ACHN (cell line): ENCODE measurements around the gene CYP4F11.
"Not testable (repeated sequence)": the region's sequence is repeated elsewhere in the genome, so short reads cannot be mapped to it uniquely, and the experiment has no call there.

ENCODE experiments used
- DNase-seq: peaks from one replicate; pipeline ENCODE4 v3.0.0-alpha.2; 2015
- in situ Hi-C: cut with HindIII; loops from 2 replicates; pipeline ENCODE4 v1.10.0; 2017; ENCODE audit warnings: low sequenced_read_pairs, low pct_ligation_motif_present, low pct_unique_long_range_greater_than_20kb

CYP4F11 gene, protein sequence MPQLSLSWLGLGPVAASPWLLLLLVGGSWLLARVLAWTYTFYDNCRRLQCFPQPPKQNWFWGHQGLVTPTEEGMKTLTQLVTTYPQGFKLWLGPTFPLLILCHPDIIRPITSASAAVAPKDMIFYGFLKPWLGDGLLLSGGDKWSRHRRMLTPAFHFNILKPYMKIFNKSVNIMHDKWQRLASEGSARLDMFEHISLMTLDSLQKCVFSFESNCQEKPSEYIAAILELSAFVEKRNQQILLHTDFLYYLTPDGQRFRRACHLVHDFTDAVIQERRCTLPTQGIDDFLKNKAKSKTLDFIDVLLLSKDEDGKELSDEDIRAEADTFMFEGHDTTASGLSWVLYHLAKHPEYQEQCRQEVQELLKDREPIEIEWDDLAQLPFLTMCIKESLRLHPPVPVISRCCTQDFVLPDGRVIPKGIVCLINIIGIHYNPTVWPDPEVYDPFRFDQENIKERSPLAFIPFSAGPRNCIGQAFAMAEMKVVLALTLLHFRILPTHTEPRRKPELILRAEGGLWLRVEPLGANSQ

DNA sequence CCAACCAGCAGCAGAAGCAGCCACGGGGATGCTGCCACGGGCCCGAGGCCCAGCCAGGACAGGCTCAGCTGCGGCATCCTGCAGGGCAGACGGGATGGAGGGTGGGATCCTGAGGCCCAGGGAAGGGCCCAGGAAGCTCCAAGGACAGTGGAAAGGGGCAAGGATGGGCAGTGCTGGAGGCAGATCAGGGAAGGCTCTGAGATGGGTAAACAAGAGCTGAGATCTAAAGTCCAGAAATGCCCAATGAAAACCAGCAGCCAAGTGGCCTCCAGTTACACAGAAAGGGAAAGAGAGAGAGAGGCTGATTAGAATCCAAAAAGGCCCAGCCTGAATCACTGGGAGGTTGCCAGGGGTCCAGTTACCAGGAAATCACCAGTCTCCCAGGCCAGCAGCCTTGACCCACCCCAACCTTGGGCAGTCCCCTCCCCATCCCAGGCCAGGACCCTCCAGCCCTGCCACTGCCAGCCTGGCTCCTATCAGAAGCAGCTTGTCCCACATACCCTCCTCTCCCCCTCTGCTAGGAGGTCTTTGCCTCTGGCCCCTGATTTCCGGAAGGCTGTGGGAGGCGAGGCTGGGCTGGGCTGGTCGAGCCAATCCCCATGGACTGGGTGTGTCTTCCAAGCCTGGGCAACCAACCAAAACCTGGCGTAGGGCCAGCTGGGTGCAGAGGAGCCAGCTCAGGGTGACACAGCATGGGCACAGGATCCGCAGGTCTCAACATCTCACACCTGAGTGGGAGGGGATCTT, at the start of gene CYP4F11:
Gene CYP4F11 (minus strand): TSS at position 198 of the 747 bp plus-strand sequence. CDS start 121 bp downstream, at position 77.
- in situ Hi-C loops = no loop called here
- DNase-seq = no peak

DNA sequence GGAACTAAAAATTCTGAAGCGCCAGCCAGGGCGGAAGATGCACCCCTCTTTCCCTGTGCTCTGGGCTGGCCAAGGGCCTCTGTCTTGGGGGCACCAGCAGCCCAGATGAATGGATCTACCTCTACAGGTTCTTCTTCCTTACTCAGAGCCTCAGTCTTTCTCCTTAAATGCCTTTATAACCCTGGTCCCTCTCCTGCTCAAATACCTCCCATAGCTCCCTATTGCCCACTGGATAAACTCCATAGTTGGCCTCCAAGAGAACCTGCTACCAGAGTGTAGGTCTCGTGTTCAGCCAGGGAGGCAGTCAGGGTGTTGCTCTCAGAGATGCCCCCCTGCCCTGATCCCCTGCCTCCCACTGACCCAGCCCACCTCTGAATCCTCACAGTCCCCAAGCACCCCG, 45.0 kb upstream of the CYP4F11 start:
- in situ Hi-C loops = no loop called here
- DNase-seq = no peak

- no peak for DNase-seq
- in situ Hi-C loops = no loop called here
These were observed 43.4 kb upstream of the CYP4F11 start for GRCh38 chr19:15977690-15978089.

GRCh38 chr19:15976836-15977689, 42.7 kb upstream of the CYP4F11 start:
- DNase-seq = no peak
- in situ Hi-C loops = no loop called here

GRCh38 chr19:15974856-15975255, 40.5 kb upstream of the CYP4F11 start:
- in situ Hi-C loops = no loop called here
- DNase-seq = no peak

DNA sequence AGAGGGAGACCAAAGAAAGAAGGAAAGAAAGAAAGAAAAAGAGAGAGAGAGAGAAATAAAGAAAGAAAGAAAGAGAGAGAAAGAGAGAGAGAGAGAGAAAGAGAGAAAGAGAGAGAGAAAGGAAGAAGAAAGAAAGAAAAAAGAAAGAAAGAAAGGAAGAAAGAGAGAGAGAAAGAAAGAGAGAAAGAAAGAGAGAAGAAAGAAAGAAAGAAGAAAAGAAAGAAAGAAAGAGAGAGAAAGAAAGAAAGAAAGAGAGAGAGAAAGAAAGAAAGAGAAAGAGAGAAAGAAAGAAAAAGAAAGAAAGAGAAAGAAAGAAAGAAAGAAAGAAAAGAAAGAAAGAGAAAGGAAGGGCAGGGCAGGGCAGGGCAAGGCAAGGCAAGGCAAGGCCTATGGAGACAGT, 37.7 kb upstream of the CYP4F11 start:
- DNase-seq, in situ Hi-C loops: not testable (repeated sequence)

DNA sequence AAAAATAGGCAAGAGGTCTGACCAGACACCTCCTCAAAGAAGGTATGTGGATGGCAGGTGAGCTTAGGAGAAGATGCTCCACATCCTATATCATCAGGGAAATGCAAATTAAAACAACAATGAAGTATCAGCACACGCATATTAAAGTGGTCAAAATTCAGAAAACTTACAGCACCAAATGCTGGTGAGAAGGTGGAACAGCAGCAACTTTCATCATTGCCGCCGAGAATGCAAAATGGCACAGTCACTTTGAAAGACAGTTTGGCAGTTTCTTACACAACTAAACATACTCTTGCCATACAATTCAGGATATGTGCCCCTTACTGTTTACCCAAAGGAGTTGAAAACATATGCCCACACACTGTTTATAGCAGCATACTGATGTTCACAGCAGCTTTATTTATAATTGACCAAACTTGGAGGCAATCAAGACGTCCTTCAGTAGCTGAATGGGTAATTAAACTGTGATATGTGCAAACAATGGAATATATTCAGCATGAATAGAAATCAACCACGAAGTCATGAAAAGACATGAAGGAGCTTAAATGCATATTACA, 37.0 kb upstream of the CYP4F11 start:
- DNase-seq = no peak
- in situ Hi-C loops = no loop called here

DNA sequence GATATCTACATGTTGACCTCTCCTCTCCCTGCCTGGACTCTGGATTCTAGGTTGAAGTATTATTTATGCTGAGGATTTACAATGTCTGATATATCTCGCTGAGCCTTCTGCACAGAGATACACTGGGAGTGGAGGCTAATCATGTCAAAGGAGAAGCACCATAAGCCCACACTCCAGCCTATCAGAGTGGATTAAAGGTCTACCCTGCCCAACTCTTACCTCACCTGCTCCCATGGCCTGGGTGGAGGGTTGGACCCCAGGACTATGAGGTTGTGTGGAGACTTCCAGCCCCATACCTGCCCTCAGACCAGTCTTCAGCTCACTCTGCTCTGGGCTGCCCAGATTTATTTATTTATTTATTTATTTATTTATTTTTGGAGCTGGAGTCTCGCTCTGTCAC, 29.9 kb upstream of the CYP4F11 start:
- in situ Hi-C loops = no loop called here

DNA sequence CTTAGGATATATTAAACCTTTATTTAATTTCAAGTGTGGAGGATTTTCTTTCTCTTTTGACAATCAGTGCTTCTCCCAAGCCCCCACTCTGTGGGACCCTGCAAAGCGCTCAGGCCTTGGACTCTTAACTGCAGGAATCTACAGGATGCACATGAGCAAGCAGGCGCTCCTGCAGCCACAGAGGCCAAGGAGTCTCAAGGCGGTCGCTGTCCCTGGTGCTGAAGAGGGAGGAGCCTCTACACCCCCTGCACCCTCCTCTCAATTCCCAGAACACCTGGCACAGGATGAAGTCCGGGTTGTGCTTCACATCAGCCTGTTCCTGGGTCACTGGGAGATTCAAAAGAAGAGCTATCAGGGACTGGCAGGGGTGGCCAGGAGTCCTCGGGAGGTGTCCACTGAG, 28.0 kb upstream of the CYP4F11 start:
- DNase-seq = no peak
- in situ Hi-C loops = no loop called here

More for the DNA sequence above, 29.9 kb upstream of the CYP4F11 start:
- DNase-seq = no peak

DNA sequence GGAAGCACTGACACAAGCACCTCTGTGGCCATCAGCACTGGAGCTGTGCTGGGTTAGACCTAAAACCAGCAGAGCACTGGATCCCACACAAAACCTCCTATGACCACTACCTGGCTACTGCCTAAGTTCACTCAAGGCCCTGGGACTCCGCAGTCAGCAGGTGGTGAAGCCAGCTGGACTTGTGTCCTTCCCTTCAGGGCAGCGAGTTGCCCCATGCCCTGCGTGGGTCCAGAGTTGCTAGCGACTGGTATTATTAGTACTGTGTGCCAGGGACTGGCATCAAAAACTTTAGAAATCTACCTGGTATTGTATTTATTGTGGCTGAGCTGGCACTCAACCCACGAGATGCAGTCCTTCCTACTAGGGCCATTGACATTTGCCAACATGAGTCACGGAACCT, 20.5 kb upstream of the CYP4F11 start:
- in situ Hi-C loops = no loop called here
- DNase-seq = no peak

DNA sequence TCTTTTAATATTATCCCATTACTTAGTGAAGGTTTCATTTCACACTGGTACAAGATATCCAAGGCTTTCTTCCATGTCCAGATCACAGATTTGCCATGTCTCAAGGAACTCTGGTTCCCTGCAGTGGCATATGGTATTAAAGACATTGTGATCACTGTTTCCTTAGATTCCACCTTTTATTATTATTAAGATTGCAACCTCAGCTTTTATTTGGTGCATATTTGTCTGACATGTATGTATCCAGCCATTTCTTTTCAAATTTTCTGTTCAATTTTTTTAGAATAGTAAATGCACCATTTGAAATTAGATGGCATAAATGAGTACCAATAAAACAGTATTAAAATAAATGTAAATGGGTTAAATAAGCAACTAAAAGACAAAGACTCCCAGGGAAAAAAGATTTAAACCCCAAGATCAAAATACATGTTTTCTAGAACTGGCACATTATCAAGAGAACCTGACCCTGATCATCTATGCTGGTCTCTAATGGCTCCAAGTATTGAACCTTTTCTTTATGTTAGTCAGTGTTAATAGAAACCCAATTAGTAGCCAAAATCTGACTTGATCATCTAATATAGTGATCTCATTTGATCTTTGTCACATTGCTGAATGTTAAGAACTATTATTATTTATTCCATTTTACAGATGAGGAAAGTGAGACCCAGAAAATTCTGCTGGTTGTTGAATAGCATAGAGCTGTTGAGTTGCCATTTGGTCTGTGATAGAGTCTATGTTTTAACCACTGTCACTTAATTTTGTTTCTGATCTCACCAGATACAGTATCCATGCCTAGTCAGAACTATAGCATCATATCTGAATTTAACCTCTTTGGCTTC, 14.1 kb upstream of the CYP4F11 start, which contains the start of gene OR10H4:
Gene OR10H4 (plus strand): TSS at position 786 of the 836 bp plus-strand sequence. CDS start 0 bp downstream, at position 786.
- in situ Hi-C loops = no loop called here
- DNase-seq = no peak

DNA sequence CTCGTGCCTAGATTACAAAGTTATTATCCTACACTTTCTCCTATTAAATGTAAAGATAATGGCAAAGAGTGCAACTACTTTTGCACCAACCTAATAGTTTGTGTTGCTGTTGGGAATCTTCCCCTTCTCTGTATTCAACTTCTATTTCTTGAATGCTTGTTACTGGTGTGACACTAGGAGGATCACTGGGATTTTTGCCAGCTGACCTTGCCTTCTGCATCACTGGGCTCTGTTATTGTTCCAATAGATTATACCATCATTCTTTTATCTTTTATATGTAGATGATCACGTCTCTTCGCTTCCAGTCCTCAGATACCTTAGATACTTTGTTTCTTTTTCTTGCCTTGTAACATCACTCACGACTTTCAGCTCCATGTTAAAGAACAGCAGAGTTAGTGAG, 11.0 kb upstream of the CYP4F11 start:
- in situ Hi-C loops = no loop called here
- DNase-seq = no peak

GRCh38 chr19:15944401-15944800, 10.1 kb upstream of the CYP4F11 start:
- in situ Hi-C loops = no loop called here
- no peak for DNase-seq

DNA sequence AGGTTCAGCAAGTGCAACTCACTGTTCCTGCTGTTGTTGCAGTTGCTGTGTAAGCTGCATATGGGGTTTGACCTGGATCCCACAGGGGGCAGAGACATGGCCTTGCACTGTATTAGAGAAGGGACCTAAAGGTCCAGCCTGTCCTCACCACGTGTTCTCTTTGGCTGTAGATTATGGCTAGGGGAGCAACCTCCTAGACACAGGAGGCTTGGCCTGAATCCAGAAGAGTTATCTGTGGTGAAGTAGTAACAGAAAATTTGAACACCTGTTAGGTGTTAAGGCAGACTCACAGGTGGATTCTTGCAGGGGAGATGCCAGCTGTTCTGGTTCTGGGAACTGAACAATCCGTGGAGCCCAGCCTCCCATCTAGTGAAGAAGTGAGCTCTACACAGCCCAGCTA, 3.4 kb upstream of the CYP4F11 start:
- DNase-seq = no peak
- in situ Hi-C loops = no loop called here

DNA sequence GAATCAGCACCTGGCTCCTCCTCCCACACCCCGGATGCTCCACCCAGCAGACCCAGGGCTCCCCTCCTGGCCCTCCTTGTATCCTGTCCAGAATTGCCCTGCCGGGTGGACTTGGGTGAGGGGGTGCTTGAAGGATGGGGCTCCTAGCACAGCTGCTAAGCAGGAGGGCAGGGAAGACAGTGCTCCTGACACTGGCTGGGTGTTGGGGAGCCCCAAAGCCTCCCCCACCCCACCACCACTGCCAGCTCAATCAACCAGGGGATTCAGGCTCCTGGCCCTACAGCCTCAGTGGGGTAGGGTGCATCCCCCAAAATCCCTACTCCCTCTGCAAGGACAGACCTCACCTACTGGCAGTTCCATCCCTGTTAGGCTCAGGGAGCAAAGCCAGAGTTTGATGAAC, 2.6 kb upstream of the CYP4F11 start:
- no peak for DNase-seq
- in situ Hi-C loops = no loop called here

DNA sequence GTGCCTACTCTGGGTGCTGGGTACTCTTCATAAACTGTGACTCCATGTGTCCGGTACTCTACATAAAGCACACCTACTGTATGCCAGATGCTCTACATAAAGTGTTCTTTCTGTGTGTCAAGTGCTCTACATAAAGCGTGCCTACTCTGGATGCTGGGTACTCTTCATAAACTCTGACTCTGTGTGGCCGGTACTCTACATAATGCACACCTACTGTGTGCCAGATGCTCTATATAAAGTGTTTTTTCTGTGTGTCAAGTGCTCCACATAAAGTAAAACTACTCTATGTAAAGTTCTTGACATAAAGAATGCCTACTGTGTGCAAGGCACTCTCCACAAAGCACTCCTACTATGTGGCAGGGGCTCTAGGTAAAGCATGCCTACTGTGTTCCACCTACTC, 1.8 kb upstream of the CYP4F11 start:
- in situ Hi-C loops = no loop called here

GRCh38 chr19:15935167-15935702, 906 bp upstream of the CYP4F11 start:
- in situ Hi-C loops = no loop called here
- no peak for DNase-seq

More for the DNA sequence above, 1.8 kb upstream of the CYP4F11 start:
- DNase-seq = no peak
